ENCODE data around the gene AKR7A3. TPM values are rescaled to one million over a fixed set of nuclear protein-coding genes. Genes with fewer than 3 reads are reported as not detected.
"Not testable (repeated sequence)": the region's sequence is repeated elsewhere in the genome, so short reads cannot be mapped to it uniquely, and the experiment has no call there.

The AKR7A3 gene
- total RNA-seq, 1 donor: 0.73 TPM

DNA sequence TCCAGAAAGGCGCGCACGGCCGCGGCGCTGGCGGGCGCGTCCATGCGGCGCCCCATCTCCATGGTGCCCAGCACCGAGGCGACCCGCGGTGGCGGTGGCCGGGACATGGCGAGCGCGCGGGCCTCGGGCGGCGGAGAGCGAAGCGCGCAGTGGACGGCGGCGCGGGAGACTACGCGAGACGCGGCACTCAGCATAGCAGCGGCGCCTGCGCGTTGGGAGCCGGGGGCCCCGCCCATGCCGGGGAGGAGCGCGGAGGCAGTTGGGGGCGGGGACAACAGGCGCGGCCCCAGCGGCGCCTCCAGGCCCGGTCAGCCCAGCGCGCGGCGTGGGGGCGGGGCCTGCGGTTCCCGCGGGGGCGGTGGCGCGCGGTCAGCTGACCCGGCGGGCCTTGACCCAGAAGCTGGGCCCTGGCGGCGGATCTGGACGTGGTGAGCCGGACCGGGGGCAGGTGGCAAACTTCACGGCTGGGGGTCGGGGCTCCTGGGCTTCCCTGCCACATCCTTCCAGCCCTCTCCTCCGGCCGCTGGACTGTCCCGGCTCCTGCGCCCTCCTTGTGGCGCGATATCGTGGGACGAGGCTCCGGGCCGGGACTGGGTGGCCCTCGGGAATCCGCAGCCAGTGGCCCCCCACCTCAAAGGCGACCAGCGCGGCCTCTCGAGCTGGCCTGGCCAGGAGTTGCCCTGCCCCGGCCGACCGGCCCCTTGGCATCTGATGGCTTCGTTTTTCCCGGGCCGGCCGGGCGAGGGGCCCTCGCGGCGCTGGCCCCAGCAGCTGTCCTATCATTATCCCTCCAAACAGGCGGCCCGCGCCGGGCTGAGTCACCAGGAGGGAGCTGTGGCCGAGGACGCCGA lies 23.6 kb upstream of the AKR7A3 start, which contains the start of the genes AKR7A2 and SLC66A1:
Gene AKR7A2 (minus strand): TSS at position 214 of the 851 bp plus-strand sequence. CDS start 20 bp downstream, at position 194.
Gene SLC66A1 (plus strand): TSS at position 396 of the 851 bp plus-strand sequence. CDS start 5,352 bp downstream, outside the sequence.
- Histone ChIP-seq H3K4me3 (ENCODE audit: low read length) (peak within 1 kb of the TSS; percentile 74), H3K4me1 (ENCODE audit: insufficient read depth, low read length) (peaks cover 61% of the 10 kb centered on the region), H3K9me3 (ENCODE audit: low read depth, low read length) (no peaks in the 10 kb centered on the region), H3K27me3 (ENCODE audit: insufficient read depth, low read length) (no peaks in the 10 kb centered on the region)

DNA sequence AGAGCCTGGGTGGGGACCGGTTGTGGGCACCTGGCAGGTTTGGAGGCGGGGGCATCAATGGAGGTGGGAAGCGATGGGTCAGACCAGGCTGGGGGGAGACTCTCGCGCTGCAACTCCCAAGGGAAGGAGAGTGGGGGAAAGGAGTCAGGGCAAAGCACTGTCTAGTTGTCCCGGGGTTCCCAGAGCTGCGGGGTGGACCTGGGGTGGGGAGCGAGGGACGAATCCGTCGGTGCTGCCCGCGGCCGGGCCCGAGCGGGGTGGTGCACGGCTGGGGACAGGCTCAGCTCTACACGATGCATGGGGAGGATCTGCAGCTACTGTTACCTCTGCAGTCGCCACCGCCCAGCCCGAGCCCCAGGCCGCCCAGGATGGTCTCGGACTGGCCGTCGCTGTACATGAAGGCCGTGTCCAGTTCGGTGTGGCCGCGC lies 22.9 kb upstream of the AKR7A3 start:
- Histone ChIP-seq H3K4me3 (ENCODE audit: low read length) (peak overlapping the region; percentile 74), H3K27me3 (ENCODE audit: insufficient read depth, low read length) (no peaks in the 10 kb centered on the region), H3K9me3 (ENCODE audit: low read depth, low read length) (no peaks in the 10 kb centered on the region), H3K4me1 (ENCODE audit: insufficient read depth, low read length) (peaks cover 55% of the 10 kb centered on the region)

DNA sequence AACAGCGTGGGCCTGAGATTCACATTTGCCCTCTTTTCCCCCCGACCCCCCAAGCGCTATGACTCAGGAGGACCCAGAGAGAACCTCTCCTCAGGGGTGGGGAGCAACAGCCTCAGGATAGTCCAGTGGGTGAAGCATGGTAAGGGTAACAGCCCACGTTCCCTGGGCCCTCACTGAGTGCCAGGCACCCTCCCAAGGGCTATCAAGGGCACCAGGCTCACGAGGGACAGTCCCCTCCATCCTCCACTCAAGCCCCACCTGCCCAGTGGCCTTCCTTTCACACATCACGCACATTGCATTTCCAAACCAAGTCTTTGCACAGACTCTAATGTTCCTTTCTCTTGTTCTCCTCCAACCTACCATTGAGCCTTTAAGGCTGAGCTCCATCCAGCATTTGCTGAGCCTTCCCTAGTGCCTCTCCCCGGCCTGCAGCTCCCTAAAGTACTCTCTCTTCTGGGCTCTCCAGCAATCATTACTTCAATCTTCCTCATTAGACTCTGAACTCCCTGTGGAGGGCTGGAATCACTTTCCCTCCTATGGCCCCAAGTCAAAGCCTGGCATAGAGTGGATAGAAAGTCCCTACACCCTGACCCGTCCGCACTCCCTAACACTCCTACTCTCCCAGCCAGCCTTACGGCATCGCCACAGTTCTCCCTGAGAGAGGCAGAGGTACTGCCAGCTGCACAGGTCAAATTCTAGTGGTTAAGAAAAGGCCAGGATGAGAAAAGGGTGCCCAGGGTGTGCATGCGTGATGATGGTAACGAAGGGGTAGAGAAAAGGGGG lies 22.3 kb upstream of the AKR7A3 start:
- Histone ChIP-seq H3K27me3 (ENCODE audit: insufficient read depth, low read length) (no peaks in the 10 kb centered on the region), H3K4me3 (ENCODE audit: low read length) (peak overlapping the region; percentile 74), H3K4me1 (ENCODE audit: insufficient read depth, low read length) (peaks cover 49% of the 10 kb centered on the region), H3K9me3 (ENCODE audit: low read depth, low read length) (no peaks in the 10 kb centered on the region)

DNA sequence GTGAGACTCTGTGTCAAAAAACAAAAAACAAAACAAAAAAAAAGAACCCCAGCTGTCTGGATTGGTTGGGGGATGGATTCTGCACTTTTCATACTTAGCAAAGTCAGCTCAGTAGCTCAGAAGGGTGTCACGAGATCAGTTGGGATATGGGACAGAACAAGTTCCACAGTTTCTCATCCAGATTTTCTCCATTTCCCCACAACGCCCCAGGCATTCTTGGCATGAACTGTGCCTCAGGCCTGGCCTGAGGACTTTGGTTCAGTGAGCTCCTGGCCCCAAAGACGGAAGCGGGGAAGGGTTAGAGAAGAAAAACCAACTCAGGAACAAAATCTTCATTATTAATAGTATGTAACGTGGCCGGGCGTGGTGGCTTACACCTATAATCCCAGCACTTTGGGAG lies 21.5 kb upstream of the AKR7A3 start:
- peaks cover 40% of the 10 kb centered on the region for H3K4me1 ChIP-seq (ENCODE audit: insufficient read depth, low read length)
- H3K4me3 ChIP-seq (ENCODE audit: low read length): no peak overlapping the region
- H3K27me3 ChIP-seq (ENCODE audit: insufficient read depth, low read length): no peaks in the 10 kb centered on the region
- H3K9me3 ChIP-seq (ENCODE audit: low read depth, low read length): no peaks in the 10 kb centered on the region

DNA sequence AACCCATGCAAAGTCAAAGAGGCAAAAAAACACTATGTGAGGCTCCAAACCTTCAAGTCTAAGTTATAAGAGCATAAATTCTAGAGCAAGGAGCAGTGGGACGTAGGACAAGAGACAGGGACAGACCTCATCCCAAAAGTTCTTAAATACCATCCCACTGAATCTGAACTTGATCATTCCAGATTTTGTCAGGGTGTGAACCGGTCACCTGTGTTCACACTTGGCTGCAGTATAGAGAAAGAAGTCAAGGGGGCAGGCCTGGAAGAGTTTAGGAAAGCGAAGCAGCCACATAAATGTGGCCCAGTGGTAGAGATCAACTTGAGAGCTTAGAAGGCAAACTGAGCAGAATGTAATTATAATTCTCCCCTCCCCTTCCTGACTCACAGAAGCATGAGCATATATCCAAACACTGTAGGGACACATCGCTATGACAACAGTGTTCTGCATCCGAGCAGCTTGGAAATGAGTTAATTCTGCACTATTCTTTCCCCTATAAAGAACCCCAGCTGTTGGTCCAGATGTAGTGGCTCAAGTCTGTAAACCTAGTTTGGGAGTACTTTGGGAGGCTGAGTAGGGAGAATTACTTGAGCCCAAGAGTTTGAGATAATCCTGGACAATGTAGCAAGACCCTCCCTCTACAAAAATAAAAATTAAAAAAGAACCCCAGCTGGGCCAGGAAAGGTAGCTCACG lies 20.7 kb upstream of the AKR7A3 start:
- H3K27me3 ChIP-seq (ENCODE audit: insufficient read depth, low read length): no peaks in the 10 kb centered on the region
- no peaks in the 10 kb centered on the region for H3K9me3 ChIP-seq (ENCODE audit: low read depth, low read length)
- no peak overlapping the region for H3K4me3 ChIP-seq (ENCODE audit: low read length)
- peaks cover 32% of the 10 kb centered on the region for H3K4me1 ChIP-seq (ENCODE audit: insufficient read depth, low read length)

DNA sequence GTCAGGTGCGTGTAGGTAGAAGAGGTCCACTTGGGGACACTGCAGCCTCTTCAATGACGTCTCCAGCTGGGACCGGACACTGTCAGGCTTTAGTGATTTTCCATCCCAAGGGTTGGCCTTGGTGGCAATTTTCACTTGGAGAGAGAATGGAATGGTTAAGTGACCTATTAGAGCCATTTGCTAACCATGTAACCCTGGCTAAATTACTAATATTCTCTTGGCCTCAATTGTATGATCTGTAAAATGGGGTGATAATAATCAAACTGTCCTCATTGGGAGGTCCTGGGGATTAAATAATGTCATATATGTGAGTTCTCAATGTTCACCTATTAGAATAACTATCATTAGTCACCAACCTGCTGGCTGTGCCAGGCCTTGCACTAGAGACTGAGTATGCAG lies 19.9 kb upstream of the AKR7A3 start:
- H3K4me3 ChIP-seq (ENCODE audit: low read length): no peak overlapping the region
- H3K27me3 ChIP-seq (ENCODE audit: insufficient read depth, low read length): no peaks in the 10 kb centered on the region
- H3K9me3 ChIP-seq (ENCODE audit: low read depth, low read length): no peaks in the 10 kb centered on the region
- H3K4me1 ChIP-seq (ENCODE audit: insufficient read depth, low read length): peaks cover 25% of the 10 kb centered on the region

DNA sequence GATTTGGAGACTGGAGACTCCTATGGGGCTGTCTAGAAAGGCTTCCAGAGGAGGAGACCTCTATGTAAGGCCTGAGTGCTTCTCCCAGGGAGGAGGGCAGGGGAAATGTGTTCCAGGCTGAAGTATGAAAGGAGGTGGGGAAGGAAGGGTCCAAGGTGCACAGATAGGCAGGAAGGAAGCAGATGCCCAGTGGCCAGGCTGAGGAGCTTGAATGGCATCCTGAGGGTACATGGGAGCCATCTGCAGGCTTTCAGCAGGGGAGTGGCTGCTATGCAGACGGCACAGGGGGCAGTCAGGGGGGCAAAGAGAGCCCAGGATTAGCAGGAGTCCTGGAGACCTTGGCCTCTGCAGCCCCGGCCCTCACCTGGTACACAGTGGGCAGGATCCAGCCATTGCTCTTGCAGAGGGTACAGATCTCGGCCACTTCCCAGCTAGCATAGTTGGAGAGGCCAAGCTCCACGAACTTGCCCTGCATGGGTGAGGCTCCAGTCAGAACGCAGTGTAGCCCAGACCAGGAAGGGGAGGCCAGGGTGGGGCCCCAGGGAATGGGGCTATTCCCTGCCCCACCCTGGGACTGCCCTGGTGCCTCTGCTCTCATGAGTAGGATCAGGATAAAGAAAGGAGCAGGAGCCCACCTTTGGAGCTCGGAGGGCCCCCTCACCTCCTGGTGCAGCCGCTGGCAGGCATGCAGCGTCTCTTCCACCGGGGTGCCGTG lies 19.4 kb upstream of the AKR7A3 start:
- no peaks in the 10 kb centered on the region for H3K9me3 ChIP-seq (ENCODE audit: low read depth, low read length)
- no peaks in the 10 kb centered on the region for H3K27me3 ChIP-seq (ENCODE audit: insufficient read depth, low read length)

DNA sequence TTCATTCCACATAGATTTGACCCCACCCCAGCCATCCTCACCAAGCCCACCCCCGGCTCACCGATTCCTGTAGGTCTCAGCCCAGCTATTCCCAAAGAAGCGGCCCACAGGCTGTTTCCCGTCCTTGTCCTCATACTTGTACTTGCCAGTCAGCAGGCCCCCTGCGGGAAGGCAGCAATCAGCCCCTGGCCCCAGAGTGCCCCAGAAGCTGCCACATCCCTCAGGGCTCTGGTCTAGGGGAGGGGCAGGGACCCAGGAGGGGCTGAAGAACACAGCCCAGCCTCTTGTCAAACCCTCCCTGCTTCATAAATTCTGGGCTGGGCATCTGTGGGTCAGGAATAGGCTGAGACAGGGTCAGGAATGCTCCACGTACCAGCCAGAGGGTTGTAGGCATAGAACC lies 18.4 kb upstream of the AKR7A3 start:
- Histone ChIP-seq H3K4me3 (ENCODE audit: low read length) (no peak overlapping the region), H3K4me1 (ENCODE audit: insufficient read depth, low read length) (peaks cover 13% of the 10 kb centered on the region), H3K9me3 (ENCODE audit: low read depth, low read length) (no peaks in the 10 kb centered on the region), H3K27me3 (ENCODE audit: insufficient read depth, low read length) (no peaks in the 10 kb centered on the region)

More for the DNA sequence above, 19.4 kb upstream of the AKR7A3 start:
- H3K4me3 ChIP-seq (ENCODE audit: low read length): no peak overlapping the region
- peaks cover 19% of the 10 kb centered on the region for H3K4me1 ChIP-seq (ENCODE audit: insufficient read depth, low read length)

DNA sequence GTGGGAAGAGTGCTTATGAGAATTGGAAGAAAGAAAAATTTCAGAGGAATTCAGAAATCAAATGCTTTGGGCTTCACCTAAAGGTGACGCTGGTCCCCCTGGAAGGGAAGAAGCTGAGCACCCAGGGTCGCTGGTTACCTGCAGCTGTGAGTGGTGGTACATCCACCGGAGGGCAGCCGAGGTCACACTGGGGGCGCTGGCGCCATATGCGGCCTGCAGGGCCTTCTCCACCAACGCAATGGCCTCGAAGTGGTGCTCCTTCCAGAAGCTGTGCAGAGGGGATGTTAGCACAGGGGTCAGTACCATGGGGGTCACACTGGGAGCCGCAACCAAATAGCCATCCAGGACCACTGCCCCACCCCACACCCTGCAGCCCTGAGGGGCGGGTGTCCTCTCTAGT lies 17.3 kb upstream of the AKR7A3 start:
- H3K27me3 ChIP-seq (ENCODE audit: insufficient read depth, low read length): no peaks in the 10 kb centered on the region
- H3K4me1 ChIP-seq (ENCODE audit: insufficient read depth, low read length): peaks cover 4% of the 10 kb centered on the region
- H3K4me3 ChIP-seq (ENCODE audit: low read length): no peak overlapping the region
- H3K9me3 ChIP-seq (ENCODE audit: low read depth, low read length): no peaks in the 10 kb centered on the region

DNA sequence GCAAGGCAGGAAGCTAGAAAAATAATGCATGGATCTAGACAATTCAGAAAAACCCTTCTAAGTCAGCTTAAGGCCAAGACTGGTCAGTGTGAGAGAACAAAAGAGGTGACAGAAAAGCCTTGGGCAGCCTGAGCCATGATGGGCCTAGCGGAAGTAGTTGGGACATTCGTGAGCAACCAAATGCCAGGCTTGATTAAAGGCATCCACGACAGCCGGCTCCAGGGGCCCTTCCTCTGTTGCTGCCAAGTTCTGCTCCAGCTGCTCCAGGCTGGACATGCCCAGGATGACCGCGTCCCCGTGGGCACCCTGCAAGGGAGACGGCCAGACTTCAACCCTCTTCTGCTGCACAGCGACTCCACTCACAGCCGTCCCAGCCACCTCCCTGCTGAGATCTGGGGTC lies 15.5 kb upstream of the AKR7A3 start:
- not testable (repeated sequence) for H3K4me1 ChIP-seq (ENCODE audit: insufficient read depth, low read length); H3K9me3 ChIP-seq (ENCODE audit: low read depth, low read length); H3K4me3 ChIP-seq (ENCODE audit: low read length); H3K27me3 ChIP-seq (ENCODE audit: insufficient read depth, low read length)

DNA sequence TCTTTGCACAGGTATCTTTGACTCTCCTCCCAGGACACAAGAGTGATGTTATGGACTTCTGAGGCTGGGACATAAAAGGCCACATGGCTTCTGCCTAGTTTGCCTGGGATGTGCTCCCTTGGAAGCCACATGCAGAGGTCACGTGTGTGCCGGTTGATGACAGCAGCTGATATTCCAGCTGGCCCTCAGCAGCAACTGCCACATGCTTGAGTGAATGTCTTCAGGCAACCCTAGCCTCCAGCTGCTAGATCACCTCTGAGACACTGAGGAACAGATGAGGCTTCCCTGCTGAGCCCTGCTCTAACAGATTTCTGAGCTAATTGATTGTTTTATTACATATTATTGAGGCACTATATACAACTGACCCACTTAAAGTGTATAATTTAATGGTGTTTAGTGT lies 11.6 kb upstream of the AKR7A3 start:
- peaks cover 3% of the 10 kb centered on the region for H3K9me3 ChIP-seq (ENCODE audit: low read depth, low read length)
- no peak overlapping the region for H3K4me3 ChIP-seq (ENCODE audit: low read length)
- H3K27me3 ChIP-seq (ENCODE audit: insufficient read depth, low read length): no peaks in the 10 kb centered on the region
- no peaks in the 10 kb centered on the region for H3K4me1 ChIP-seq (ENCODE audit: insufficient read depth, low read length)

DNA sequence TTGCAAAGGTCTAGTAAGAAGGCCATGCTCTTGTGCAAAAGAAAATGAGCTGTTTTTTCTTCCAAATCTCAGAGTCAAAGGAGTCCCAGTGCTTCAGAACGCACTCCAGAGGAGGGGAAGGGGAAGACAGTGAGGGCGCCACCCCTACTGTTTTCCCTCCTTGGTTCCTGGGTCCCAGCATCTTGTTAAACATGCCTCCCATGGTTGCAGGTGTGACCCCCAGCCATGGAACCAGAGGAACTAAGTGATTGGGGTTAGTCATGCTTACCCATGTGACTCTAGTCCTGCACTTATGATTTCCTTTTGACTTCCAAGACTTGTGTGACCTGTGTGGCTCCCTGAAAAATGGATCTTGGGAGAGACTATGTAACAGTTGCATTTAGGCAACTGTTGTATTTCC lies 6.1 kb upstream of the AKR7A3 start:
- H3K27me3 ChIP-seq (ENCODE audit: insufficient read depth, low read length): no peaks in the 10 kb centered on the region

DNA sequence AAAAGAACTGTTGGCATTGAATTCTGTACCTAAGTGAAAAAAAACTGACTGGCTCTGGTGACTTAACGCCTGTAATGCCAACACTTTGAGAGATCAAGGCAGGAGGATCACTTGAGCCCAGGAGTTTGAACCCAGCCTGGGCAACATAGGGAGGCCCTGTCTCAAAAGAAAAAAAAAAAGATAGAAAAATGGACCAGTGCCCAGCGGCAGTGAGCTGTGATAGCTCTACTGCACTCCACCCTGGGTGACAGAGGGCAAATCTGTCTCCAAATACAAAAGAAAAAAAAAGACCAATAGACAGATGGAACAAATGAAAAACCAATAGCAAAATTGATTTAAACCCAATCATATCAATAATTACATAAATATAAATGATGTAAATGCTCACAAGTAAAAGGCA lies 674 bp upstream of the AKR7A3 start:
- H3K27me3 ChIP-seq (ENCODE audit: insufficient read depth, low read length): no peaks in the 10 kb centered on the region
- no peak overlapping the region for H3K4me3 ChIP-seq (ENCODE audit: low read length)

More for the DNA sequence above, 6.1 kb upstream of the AKR7A3 start:
- H3K4me1 ChIP-seq (ENCODE audit: insufficient read depth, low read length): no peaks in the 10 kb centered on the region
- H3K9me3 ChIP-seq (ENCODE audit: low read depth, low read length): peaks cover 13% of the 10 kb centered on the region
- no peak overlapping the region for H3K4me3 ChIP-seq (ENCODE audit: low read length)

DNA sequence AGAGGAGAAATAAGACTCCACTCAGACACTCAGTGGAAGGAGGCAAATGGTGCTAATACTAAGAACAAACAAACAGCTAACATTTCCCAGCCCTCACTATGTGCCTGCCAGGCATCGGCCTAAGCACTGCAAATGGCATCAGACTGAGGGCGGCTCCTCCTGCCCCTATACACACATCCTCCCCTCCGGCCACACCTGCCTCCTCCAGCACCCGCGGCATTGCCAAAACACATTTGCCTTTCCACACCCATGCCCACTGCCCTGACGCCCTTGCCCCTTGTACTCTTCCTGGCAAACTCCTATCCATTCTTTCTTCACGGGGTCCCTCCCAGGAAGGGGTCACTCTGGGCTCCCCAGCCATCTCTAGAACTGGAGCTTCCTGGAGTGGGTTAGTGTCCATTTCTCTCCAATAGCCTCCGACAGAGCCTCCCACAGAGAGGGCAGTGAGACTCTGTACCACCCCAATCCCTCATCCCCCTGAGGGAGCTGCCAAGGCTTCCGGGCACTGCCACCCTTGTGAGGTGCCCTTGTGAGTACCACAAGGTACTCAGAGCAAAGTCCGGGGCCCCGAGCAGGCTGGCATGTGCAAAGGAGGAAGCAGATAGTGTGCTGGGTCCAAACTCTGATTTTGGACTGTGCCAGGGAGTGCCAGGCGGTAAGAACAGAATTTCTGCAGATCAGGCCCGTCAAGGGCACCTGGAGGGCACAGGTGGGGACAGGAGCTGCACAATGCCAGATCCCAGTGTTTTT lies 959 bp downstream of the AKR7A3 start:
- no peak overlapping the region for H3K4me3 ChIP-seq (ENCODE audit: low read length)
- H3K27me3 ChIP-seq (ENCODE audit: insufficient read depth, low read length): no peaks in the 10 kb centered on the region
- H3K4me1 ChIP-seq (ENCODE audit: insufficient read depth, low read length): peaks cover 6% of the 10 kb centered on the region
- no peaks in the 10 kb centered on the region for H3K9me3 ChIP-seq (ENCODE audit: low read depth, low read length)

More for the DNA sequence above, 674 bp upstream of the AKR7A3 start:
- Histone ChIP-seq H3K4me1 (ENCODE audit: insufficient read depth, low read length) (peaks cover 6% of the 10 kb centered on the region), H3K9me3 (ENCODE audit: low read depth, low read length) (no peaks in the 10 kb centered on the region)

Measured in mononuclear cell (primary cell).